NB4 (cell line): Measurements from ENCODE around the gene ZNF23.

ENCODE experiments used
- CTCF ChIP-seq: IDR thresholded peaks from one replicate; pipeline ENCODE4 v1.5.1; 2012; ENCODE audit warnings: low read depth, low read length
- MYC ChIP-seq: IDR thresholded peaks from 2 replicates; pipeline ENCODE4 v1.6.1; 2011; ENCODE audit warnings: low read depth, low read length

DNA sequence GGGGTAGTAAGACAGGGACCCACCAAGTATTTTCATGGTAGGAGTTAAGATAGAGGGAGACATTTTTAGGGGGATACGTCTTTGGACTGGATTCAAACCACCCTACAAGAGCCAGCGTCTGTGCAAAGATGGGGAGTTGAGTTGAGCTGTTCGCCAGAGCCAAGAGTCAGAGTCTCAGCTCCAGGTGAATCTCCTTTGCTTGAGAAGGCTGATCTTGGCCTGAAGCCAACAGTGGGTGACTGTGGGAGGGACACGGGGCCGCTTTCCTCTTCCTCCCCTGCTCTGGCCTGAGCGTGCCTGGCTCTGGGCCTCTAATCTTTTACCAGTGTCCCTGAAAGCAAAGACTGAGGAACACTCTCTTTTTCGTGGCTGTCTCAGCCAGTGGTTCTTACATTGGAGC is 25.6 kb downstream of the ZNF23 start:
- no peak for TF ChIP-seq CTCF
- TF ChIP-seq MYC: no peak
